CD4-positive, alpha-beta T cell (primary cell): ENCODE measurements around the gene IL10RB. TPM values are rescaled to one million over a fixed set of nuclear protein-coding genes. Genes with fewer than 3 reads are reported as not detected.
A peak's percentile ranks its signal among the peaks of the same experiment; 100 is the strongest.

Source experiments
- ATAC-seq: fragments of 200-7000 bp; cut with Tn5 transposase; one replicate; pipeline ENCODE4 v1.10.0; 2022; ENCODE audit warnings: mild to moderate bottlenecking; ENCODE audit not compliant: poor library complexity
- CTCF ChIA-PET: fragments of 350-600 bp; sonication (Branson Sonifier 250); formaldehyde crosslinking; loops from one replicate; lab custom pipeline; 2021; ENCODE audit warnings: antibody characterized with exemption, inconsistent platforms; lab: Charles Lee
- POLR2A ChIA-PET: fragments of 350-600 bp; sonication (Branson Sonifier 250); formaldehyde crosslinking; loops from one replicate; lab custom pipeline; 2021; ENCODE audit warnings: antibody characterized with exemption, inconsistent platforms; lab: Charles Lee
- DNase-seq, 14 experiments: peaks; one replicate each; pipeline ENCODE4 v3.0.0-alpha.2; 2013 to 2020; ENCODE audit warnings: mixed read lengths in 2 of 14
- H3K27ac ChIP-seq, 2 donors: one replicate each; pipeline versions ENCODE4 v1.5.1 to v1.7.0; 2013; ENCODE audit warnings: low read length in 2 of 2, low read depth in 1 of 2, mild to moderate bottlenecking in 1 of 2
- H3K27me3 ChIP-seq, 2 experiments: 1 replicate in 1 of 2; 2 replicates in 1 of 2; pipeline versions ENCODE4 v1.6.1 to v1.7.0; 2013; ENCODE audit warnings: low read length in 2 of 2, control low read depth in 1 of 2, mild to moderate bottlenecking in 1 of 2, moderate library complexity in 1 of 2; ENCODE audit not compliant: insufficient read depth in 2 of 2, control insufficient read depth in 1 of 2
- H3K36me3 ChIP-seq: one replicate; pipeline ENCODE4 v1.6.1; 2013; ENCODE audit warnings: low read length, control low read depth; ENCODE audit not compliant: insufficient read depth
- H3K4me1 ChIP-seq: one replicate; pipeline ENCODE4 v1.6.1; 2013; ENCODE audit warnings: low read length, control low read depth; ENCODE audit not compliant: insufficient read depth
- H3K4me3 ChIP-seq: one replicate; pipeline ENCODE4 v1.5.1; 2013; ENCODE audit warnings: mild to moderate bottlenecking, low read length, moderate library complexity
- H3K9me3 ChIP-seq, 2 experiments: 1 replicate in 1 of 2; 2 replicates in 1 of 2; pipeline versions ENCODE4 v1.6.1 to v1.7.0; 2013; ENCODE audit warnings: low read length in 2 of 2, mild to moderate bottlenecking in 2 of 2, control low read depth in 1 of 2, moderate library complexity in 1 of 2; ENCODE audit not compliant: control insufficient read depth in 1 of 2, insufficient read depth in 1 of 2
- H3K27ac Mint-ChIP-seq: one replicate; pipeline ENCODE4 v1.8.0; 2020; ENCODE audit warnings: mixed read lengths
- H3K27me3 Mint-ChIP-seq: one replicate; pipeline ENCODE4 v1.8.0; 2021; ENCODE audit warnings: mixed read lengths
- H3K36me3 Mint-ChIP-seq: one replicate; pipeline ENCODE4 v1.8.0; 2021; ENCODE audit warnings: low read depth, mixed read lengths
- H3K4me1 Mint-ChIP-seq: one replicate; pipeline ENCODE4 v1.8.0; 2021; ENCODE audit warnings: low read depth, mixed read lengths
- H3K4me3 Mint-ChIP-seq: one replicate; pipeline ENCODE4 v1.8.0; 2020; ENCODE audit warnings: mild to moderate bottlenecking, mixed read lengths
- H3K9me3 Mint-ChIP-seq: one replicate; pipeline ENCODE4 v1.8.0; 2020; ENCODE audit warnings: mixed read lengths
- intact Hi-C, 2 experiments: fragments of 100-400 bp; cut with DNase I in 1 of 2; cut with micrococcal nuclease in 1 of 2; formaldehyde crosslinking; loops; one replicate each; pipeline versions ENCODE4 v1.15.1 to v1.9.0; 2023 to 2025; cut with DNase I, micrococcal nuclease
- total RNA-seq, 174 experiments: library from RNA in 2 of 174; stranded (reverse) in 2 of 174; gene quantifications; one replicate each; pipeline ENCODE4 v1.2.3 and lab custom pipeline; 2021 to 2026
- TF ChIP-seq, protein P1 (sequence below): fragments of 200-600 bp; IDR thresholded peaks from one replicate; pipeline ENCODE4 v1.8.0; 2022; ENCODE audit warnings: antibody characterized with exemption, mild to moderate bottlenecking

Gene IL10RB
- total RNA-seq, 2 experiments from 2014 or later = 7.2 to 9.2 TPM

DNA sequence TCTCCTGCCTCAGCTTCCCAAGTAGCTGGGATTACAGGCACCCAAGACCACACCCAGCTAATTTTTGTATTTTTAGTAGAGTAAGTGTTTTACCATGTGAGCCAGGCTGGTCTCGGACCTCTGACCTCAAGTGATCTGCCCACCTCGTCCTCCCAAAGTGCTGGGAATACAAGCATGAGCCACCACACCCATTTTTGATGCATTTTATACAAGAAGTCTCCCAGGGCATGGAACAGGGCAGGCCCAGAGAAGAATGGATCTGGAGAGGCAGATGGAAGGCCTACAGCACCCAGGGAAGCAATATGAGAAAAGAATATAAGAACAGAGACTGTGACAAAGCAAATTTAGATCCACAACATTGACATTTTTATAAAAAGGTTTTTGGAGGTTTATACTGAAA, 39.8 kb downstream of the IL10RB start:
- no peak overlapping the region for H3K4me3 ChIP-seq
- Mint-ChIP-seq H3K27me3 (no peaks in the 10 kb centered on the region), H3K36me3 (no peaks in the 10 kb centered on the region), H3K27ac (no peak overlapping the region), H3K4me3 (no peak overlapping the region), H3K9me3 (no peaks in the 10 kb centered on the region), H3K4me1 (peaks cover 52% of the 10 kb centered on the region)
- DNase-seq (no peak), ATAC-seq (no peak)
- intact Hi-C loops = no loop called here
- POLR2A ChIA-PET = no interaction called here
- no peak overlapping the region for H3K27ac ChIP-seq
- H3K27me3 ChIP-seq = no peaks in the 10 kb centered on the region
- H3K4me1 ChIP-seq = peaks cover 23% of the 10 kb centered on the region
- H3K36me3 ChIP-seq = no peaks in the 10 kb centered on the region
- TF ChIP-seq, protein P1, sequence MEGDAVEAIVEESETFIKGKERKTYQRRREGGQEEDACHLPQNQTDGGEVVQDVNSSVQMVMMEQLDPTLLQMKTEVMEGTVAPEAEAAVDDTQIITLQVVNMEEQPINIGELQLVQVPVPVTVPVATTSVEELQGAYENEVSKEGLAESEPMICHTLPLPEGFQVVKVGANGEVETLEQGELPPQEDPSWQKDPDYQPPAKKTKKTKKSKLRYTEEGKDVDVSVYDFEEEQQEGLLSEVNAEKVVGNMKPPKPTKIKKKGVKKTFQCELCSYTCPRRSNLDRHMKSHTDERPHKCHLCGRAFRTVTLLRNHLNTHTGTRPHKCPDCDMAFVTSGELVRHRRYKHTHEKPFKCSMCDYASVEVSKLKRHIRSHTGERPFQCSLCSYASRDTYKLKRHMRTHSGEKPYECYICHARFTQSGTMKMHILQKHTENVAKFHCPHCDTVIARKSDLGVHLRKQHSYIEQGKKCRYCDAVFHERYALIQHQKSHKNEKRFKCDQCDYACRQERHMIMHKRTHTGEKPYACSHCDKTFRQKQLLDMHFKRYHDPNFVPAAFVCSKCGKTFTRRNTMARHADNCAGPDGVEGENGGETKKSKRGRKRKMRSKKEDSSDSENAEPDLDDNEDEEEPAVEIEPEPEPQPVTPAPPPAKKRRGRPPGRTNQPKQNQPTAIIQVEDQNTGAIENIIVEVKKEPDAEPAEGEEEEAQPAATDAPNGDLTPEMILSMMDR = no peak
- CTCF ChIA-PET = no interaction called here
- H3K9me3 ChIP-seq = no peaks in the 10 kb centered on the region

DNA sequence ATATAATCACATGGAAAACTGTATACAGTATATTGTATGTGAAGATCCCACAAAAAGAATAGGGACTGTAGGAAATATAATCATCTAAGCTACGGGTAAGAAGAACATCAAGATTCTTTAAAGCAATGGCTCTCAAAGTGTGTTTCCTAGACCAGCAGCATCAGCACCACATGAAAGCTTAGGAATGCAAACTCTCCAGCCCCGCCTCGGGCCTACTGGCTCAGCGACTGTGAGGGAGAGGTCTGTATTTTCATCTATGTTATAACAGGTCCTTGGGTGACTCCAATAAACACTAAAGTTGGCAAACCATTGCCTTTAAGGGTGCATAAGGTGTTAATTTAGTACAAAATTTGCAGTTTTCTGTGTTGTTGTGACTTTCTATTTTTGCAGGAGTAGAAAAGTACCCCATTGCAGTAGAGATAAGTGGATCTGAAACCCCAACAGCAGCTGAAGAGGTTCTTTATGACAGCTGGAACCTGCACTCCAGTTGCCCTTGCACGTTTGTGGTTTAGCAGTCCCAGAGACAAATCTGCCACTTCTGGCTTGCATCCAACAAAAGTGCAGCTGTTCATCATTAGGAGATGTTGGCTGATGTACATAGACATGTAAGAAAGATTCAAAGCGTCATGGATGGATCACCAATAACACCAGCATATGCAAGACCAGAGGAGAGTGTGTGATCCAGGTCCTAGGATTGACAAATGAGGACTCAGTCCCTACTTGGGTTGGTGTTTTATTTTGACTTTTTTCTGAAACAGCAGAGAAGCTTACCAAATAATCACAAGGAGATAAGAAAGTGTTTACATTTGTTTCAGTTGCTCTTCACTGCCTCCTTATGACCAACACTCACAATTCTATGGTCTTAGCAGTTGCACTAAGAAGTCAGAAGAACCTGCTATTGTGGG, 42.7 kb downstream of the IL10RB start:
- peak overlapping the region; percentile 17 for H3K27ac Mint-ChIP-seq
- peak in 9 of 14 experiments; percentile 10 to 67 (median 39) for DNase-seq
- no peaks in the 10 kb centered on the region for H3K9me3 Mint-ChIP-seq
- no peaks in the 10 kb centered on the region for H3K9me3 ChIP-seq
- TF ChIP-seq, protein P1 = no peak
- peaks cover 38% of the 10 kb centered on the region for H3K4me1 Mint-ChIP-seq
- CTCF ChIA-PET = interaction anchor here (0.7 to 1.0 kb wide), 3 partner anchors 83 to 112 kb away, joined by 3 to 4 read pairs (median 3); no protein-coding TSS in a partner anchor
- intact Hi-C loops = no loop called here
- no peak overlapping the region for H3K4me3 ChIP-seq
- no peaks in the 10 kb centered on the region for H3K27me3 Mint-ChIP-seq
- H3K4me3 Mint-ChIP-seq = no peak overlapping the region
- H3K27ac ChIP-seq = no peak overlapping the region
- no peaks in the 10 kb centered on the region for H3K36me3 ChIP-seq
- POLR2A ChIA-PET = interaction anchor here (0.7 to 2.0 kb wide), 8 partner anchors 10 to 171 kb away, joined by 3 to 15 read pairs (median 4); partner anchors contain the start of genes IFNAR1, IL10RB and TMEM50B
- no peaks in the 10 kb centered on the region for H3K27me3 ChIP-seq
- H3K4me1 ChIP-seq = peaks cover 10% of the 10 kb centered on the region
- no peaks in the 10 kb centered on the region for H3K36me3 Mint-ChIP-seq
- ATAC-seq = peak; percentile 73

DNA sequence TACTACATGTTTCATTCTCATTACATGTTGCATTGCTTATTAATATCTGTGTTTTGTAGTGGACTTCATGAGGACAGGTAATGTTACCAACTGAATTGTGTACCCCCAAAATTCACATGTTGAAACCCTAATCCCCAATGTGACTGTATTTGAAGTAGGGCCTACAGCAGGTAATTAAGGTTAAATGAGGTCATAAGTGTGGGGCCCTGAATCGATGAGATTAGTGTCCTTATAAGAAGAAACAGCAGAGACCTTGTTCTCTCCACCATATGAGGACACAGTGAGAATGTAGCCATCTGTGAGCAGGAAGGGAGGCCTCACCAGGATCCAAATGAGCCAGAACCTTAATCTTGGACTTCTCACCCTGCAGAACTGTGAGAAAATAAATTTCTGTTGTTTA, 43.6 kb downstream of the IL10RB start:
- ChIA-PET CTCF (interaction anchor here (1.0 to 1.1 kb wide), 2 partner anchors 110 to 113 kb away, joined by 3 read pairs; no protein-coding TSS in a partner anchor), POLR2A (interaction anchor here (0.7 to 2.0 kb wide), 6 partner anchors 11 to 110 kb away, joined by 3 to 15 read pairs (median 3); partner anchors contain the start of gene IFNAR1)
- no peaks in the 10 kb centered on the region for H3K9me3 Mint-ChIP-seq
- Histone ChIP-seq H3K27me3 (no peaks in the 10 kb centered on the region), H3K9me3 (no peaks in the 10 kb centered on the region), H3K4me3 (no peak overlapping the region), H3K4me1 (peaks cover 6% of the 10 kb centered on the region), H3K36me3 (no peaks in the 10 kb centered on the region), H3K27ac (no peak overlapping the region)
- intact Hi-C loops = no loop called here
- ATAC-seq = no peak
- H3K4me3 Mint-ChIP-seq = no peak overlapping the region
- H3K27me3 Mint-ChIP-seq = no peaks in the 10 kb centered on the region
- no peak overlapping the region for H3K27ac Mint-ChIP-seq
- TF ChIP-seq, protein P1 = no peak
- no peaks in the 10 kb centered on the region for H3K36me3 Mint-ChIP-seq
- peaks cover 32% of the 10 kb centered on the region for H3K4me1 Mint-ChIP-seq
- no peak for DNase-seq
